H1 (cell line): ENCODE measurements around the gene SLC7A7. TPM values are rescaled to one million over a fixed set of nuclear protein-coding genes. Genes with fewer than 3 reads are reported as not detected.

Experiments used
- CTCF ChIA-PET: fragments of 300-600 bp; sonication (Branson Sonifier 250); formaldehyde crosslinking; loops from one replicate; lab custom pipeline; 2021; ENCODE audit not compliant: partially characterized antibody; lab: Charles Lee
- POLR2A ChIA-PET: fragments of 300-600 bp; sonication (Branson Sonifier 250); formaldehyde crosslinking; loops from one replicate; lab custom pipeline; 2021; ENCODE audit warnings: inconsistent platforms; ENCODE audit not compliant: partially characterized antibody; lab: Charles Lee
- DNase-seq, 2 experiments: peaks; one replicate each; pipeline versions ENCODE4 v3.0.0 to v3.0.0-alpha.2; 2010 to 2022; ENCODE audit warnings: low spot score in 2 of 2, low read depth in 1 of 2, mixed read lengths in 1 of 2
- FAIRE-seq: peaks from 2 replicates; lab custom pipeline; 2011; peaks lifted over from hg19 to GRCh38; lab: Jason Lieb, UNC
- H2AFZ ChIP-seq: 2 replicates; pipeline ENCODE4 v1.8.1; 2012; ENCODE audit warnings: low read length, inconsistent platforms
- H2AK5ac ChIP-seq: 2 replicates; pipeline ENCODE4 v1.6.1; 2013; ENCODE audit warnings: low read depth, low read length
- H2BK120ac ChIP-seq: replicated peaks from 2 replicates; pipeline ENCODE3; 2013; ENCODE audit warnings: low read depth, low read length, inconsistent platforms
- H2BK12ac ChIP-seq: 2 replicates; pipeline ENCODE4 v1.6.1; 2013; ENCODE audit warnings: low read depth, low read length
- H2BK15ac ChIP-seq: 2 replicates; pipeline ENCODE4 v1.6.1; 2013; ENCODE audit warnings: low read length
- H2BK20ac ChIP-seq: 2 replicates; pipeline ENCODE4 v1.6.1; 2013; ENCODE audit warnings: low read length
- H2BK5ac ChIP-seq: 2 replicates; pipeline ENCODE4 v1.6.1; 2013; ENCODE audit warnings: low read depth, low read length
- H3K14ac ChIP-seq: 2 replicates; pipeline ENCODE4 v1.6.1; 2013; ENCODE audit warnings: inconsistent platforms; ENCODE audit not compliant: insufficient read length
- H3K18ac ChIP-seq: 2 replicates; pipeline ENCODE4 v1.6.1; 2013; ENCODE audit warnings: low read length; ENCODE audit errors: extremely low read depth
- H3K23ac ChIP-seq: 2 replicates; pipeline ENCODE4 v1.6.1; 2013; ENCODE audit warnings: inconsistent platforms; ENCODE audit not compliant: insufficient read length
- H3K23me2 ChIP-seq: 2 replicates; pipeline ENCODE4 v1.6.1; 2013; ENCODE audit warnings: low read depth, low read length
- H3K27ac ChIP-seq: 2 replicates; pipeline ENCODE4 v1.6.1; 2011; ENCODE audit warnings: low read depth, low read length, inconsistent platforms
- H3K27me3 ChIP-seq, 4 experiments: replicated peaks in 1 of 4; 1 replicate in 1 of 4; 2 replicates in 3 of 4; pipeline versions ENCODE4 v1.6.1 to v1.8.1; 2011 to 2013; ENCODE audit warnings: low read length in 3 of 4, mild to moderate bottlenecking in 3 of 4, inconsistent platforms in 2 of 4, mixed read lengths in 2 of 4, moderate library complexity in 1 of 4; ENCODE audit not compliant: control insufficient read depth in 3 of 4, insufficient read depth in 3 of 4; ENCODE audit errors: extremely low read depth in 1 of 4
- H3K36me3 ChIP-seq, 4 experiments: 2 replicates each; pipeline versions ENCODE4 v1.6.1 to v1.8.1; 2011 to 2013; ENCODE audit warnings: mild to moderate bottlenecking in 4 of 4, low read length in 3 of 4, moderate library complexity in 2 of 4, control low read depth in 1 of 4, inconsistent platforms in 1 of 4; ENCODE audit not compliant: insufficient read depth in 4 of 4, control insufficient read depth in 2 of 4
- H3K4ac ChIP-seq: replicated peaks from 2 replicates; pipeline ENCODE3; 2013; ENCODE audit warnings: low read length, low read depth, mixed read lengths, inconsistent platforms; ENCODE audit not compliant: insufficient read length
- H3K4me1 ChIP-seq, 4 experiments: replicated peaks in 1 of 4; 1 replicate in 1 of 4; 2 replicates in 3 of 4; pipeline versions ENCODE4 v1.6.1 to v1.8.1; 2011 to 2013; ENCODE audit warnings: low read length in 3 of 4, inconsistent platforms in 2 of 4, mixed read lengths in 1 of 4; ENCODE audit not compliant: insufficient read depth in 4 of 4, control insufficient read depth in 3 of 4
- H3K4me2 ChIP-seq, 2 experiments: 2 replicates each; pipeline versions ENCODE4 v1.6.1 to v1.8.1; 2011 to 2013; ENCODE audit warnings: low read depth in 2 of 2, low read length in 2 of 2, control low read depth in 1 of 2, inconsistent platforms in 1 of 2, mild to moderate bottlenecking in 1 of 2; ENCODE audit not compliant: insufficient read depth in 1 of 2
- H3K4me3 ChIP-seq, 4 experiments: fragments of 200-600, 300-600 bp in 1 of 4; sonication (generic), shearing (Covaris generic), sonication (Bioruptor Twin) in 1 of 4; 2 replicates each; pipeline versions ENCODE4 v1.5.1 to v1.8.1; 2011 to 2016; ENCODE audit warnings: low read length in 4 of 4, low read depth in 3 of 4, control low read depth in 2 of 4, inconsistent platforms in 2 of 4, mild to moderate bottlenecking in 2 of 4, mixed read lengths in 1 of 4, moderate library complexity in 1 of 4; ENCODE audit not compliant: insufficient read depth in 2 of 4; ENCODE audit errors: extremely low read depth in 1 of 4
- H3K56ac ChIP-seq: replicated peaks from 2 replicates; pipeline ENCODE3; 2013; ENCODE audit warnings: low read depth, mild to moderate bottlenecking, mixed read lengths, low read length, inconsistent platforms; ENCODE audit not compliant: insufficient read length
- H3K79me1 ChIP-seq: 2 replicates; pipeline ENCODE4 v1.6.1; 2013; ENCODE audit warnings: low read depth, low read length, control low read depth
- H3K79me2 ChIP-seq, 2 experiments: 2 replicates each; pipeline versions ENCODE4 v1.6.1 to v1.8.1; 2012 to 2013; ENCODE audit warnings: low read length in 2 of 2, mild to moderate bottlenecking in 2 of 2, inconsistent platforms in 1 of 2; ENCODE audit not compliant: insufficient read depth in 2 of 2, control insufficient read depth in 1 of 2
- H3K9ac ChIP-seq, 4 experiments: replicated peaks in 1 of 4; 1 replicate in 1 of 4; 2 replicates in 3 of 4; pipeline versions ENCODE4 v1.6.1 to v1.8.1; 2011 to 2013; ENCODE audit warnings: low read depth in 3 of 4, low read length in 3 of 4, control low read depth in 2 of 4, mild to moderate bottlenecking in 2 of 4, moderate library complexity in 2 of 4, inconsistent platforms in 1 of 4; ENCODE audit errors: extremely low read depth in 1 of 4
- H3K9me3 ChIP-seq, 2 experiments: 2 replicates each; pipeline versions ENCODE4 v1.6.1 to v1.8.1; 2012 to 2013; ENCODE audit warnings: mild to moderate bottlenecking in 2 of 2, moderate library complexity in 2 of 2, control low read depth in 1 of 2, inconsistent platforms in 1 of 2, low read depth in 1 of 2, low read length in 1 of 2, mixed read lengths in 1 of 2; ENCODE audit not compliant: insufficient read depth in 2 of 2
- H4K20me1 ChIP-seq, 2 experiments: replicated peaks in 1 of 2; 2 replicates each; pipeline versions ENCODE3 to v1.8.1; 2011 to 2013; ENCODE audit warnings: inconsistent platforms in 2 of 2, low read length in 2 of 2, mild to moderate bottlenecking in 1 of 2; ENCODE audit not compliant: insufficient read depth in 2 of 2, control insufficient read depth in 1 of 2
- H4K5ac ChIP-seq: 2 replicates; pipeline ENCODE4 v1.6.1; 2013; ENCODE audit warnings: low read length, low read depth, mixed read lengths, inconsistent platforms; ENCODE audit not compliant: insufficient read length
- H4K8ac ChIP-seq: 2 replicates; pipeline ENCODE4 v1.8.0; 2013; ENCODE audit warnings: mild to moderate bottlenecking, moderate library complexity, low read length, inconsistent platforms; ENCODE audit not compliant: insufficient read depth; ENCODE audit errors: extremely low read depth
- H4K91ac ChIP-seq: replicated peaks from 2 replicates; pipeline ENCODE3; 2013; ENCODE audit warnings: low read length, mixed read lengths, inconsistent platforms; ENCODE audit not compliant: insufficient read length
- CBX5 ChIP-seq: fragments of 300-800, 300-1000 bp; sonication (generic); IDR thresholded peaks from 2 replicates; pipeline ENCODE4 v1.7.1; 2016; ENCODE audit warnings: antibody characterized with exemption, low read length, low read depth
- CBX8 ChIP-seq: fragments of 300-800, 300-1000 bp; sonication (generic); IDR thresholded peaks from 2 replicates; pipeline ENCODE4 v1.7.1; 2016; ENCODE audit warnings: low read depth, low read length, borderline replicate concordance
- CREB1 ChIP-seq: IDR thresholded peaks from 2 replicates; pipeline ENCODE4 v1.6.1; 2012; ENCODE audit warnings: inconsistent platforms
- PHF8 ChIP-seq: fragments of 200-600 bp; sonication (generic); conservative IDR thresholded peaks from 2 replicates; pipeline ENCODE4 v1.7.1; 2012; ENCODE audit warnings: low read depth, mild to moderate bottlenecking, inconsistent platforms, low read length, moderate library complexity
- SAP30 ChIP-seq: fragments of 300-600 bp; sonication (generic); IDR thresholded peaks from 2 replicates; pipeline ENCODE4 v1.7.1; 2012; ENCODE audit warnings: low read length, moderate library complexity, mild to moderate bottlenecking, inconsistent platforms; ENCODE audit not compliant: insufficient read depth, insufficient replicate concordance
- SUZ12 ChIP-seq: fragments of 200-600 bp; sonication (generic); IDR thresholded peaks from 2 replicates; pipeline ENCODE4 v1.6.1; 2012; ENCODE audit warnings: mild to moderate bottlenecking, inconsistent platforms, low read length, moderate library complexity, mixed read lengths
- USF2 ChIP-seq: IDR thresholded peaks from 2 replicates; pipeline ENCODE4 v1.6.1; 2011; ENCODE audit warnings: low read length, improper control_type of control experiment
- WGBS, 2 experiments: shearing (Covaris generic) in 1 of 2; methylation state at CpG; one replicate each; pipeline versions ENCODE4 v1.1.6 to v1.1.7; 2013 to 2015; ENCODE audit warnings: low lambda C conversion rate in 2 of 2, mixed read lengths in 2 of 2, inconsistent platforms in 1 of 2, low coverage in 1 of 2, missing lambda C conversion rate in 1 of 2; ENCODE audit not compliant: insufficient replicate concordance in 2 of 2, insufficient coverage in 1 of 2, insufficient read length in 1 of 2; ENCODE audit errors: extremely low coverage in 1 of 2, missing lambda C conversion rate in 1 of 2; 5-methylcytosine and 5-hydroxymethylcytosine counted together
- polyA plus RNA-seq, 7 experiments: library from polyadenylated mRNA; depleted of rRNA in 3 of 7; stranded (reverse) in 5 of 7; unstranded in 2 of 7; fragments of >200 nt in 5 of 7; fragments of 200-250 nt in 2 of 7; gene quantifications; 1 replicate in 5 of 7; 2 replicates in 1 of 7; 4 replicates in 1 of 7; pipeline versions ENCODE4 v1.2.1 to v1.2.3, GENCODE V29; 2011 to 2013; ENCODE audit warnings: missing spikeins in 2 of 7, mixed read lengths in 2 of 7
- total RNA-seq: library from RNA; stranded (reverse); fragmentation: NEBNext Ultra II Directional; extraction: Animal tissue kit (Norgen Biotek cat#: 25700); gene quantifications from 2 replicates; pipeline ENCODE4 v1.2.1, GENCODE V29; 2021

The SLC7A7 gene
- total and polyA plus RNA-seq, 2 of the 8 experiments (the other 6 are each of a cell fraction or from before 2014, with no cell fraction given), result 5.8 to 14.9 TPM

- Histone ChIP-seq H3K4ac (no peak overlapping the region), H3K4me2 (no peak overlapping the region), H2BK12ac (no peak overlapping the region), H2BK15ac (no peak overlapping the region), H2BK20ac (no peak overlapping the region), H3K56ac (no peak overlapping the region), H3K9me3 (peaks cover 0 to 4% of the 10 kb centered on the region in 2 experiments; a peak in 1 of 4 replicates), H3K27ac (no peak overlapping the region), H2BK120ac (no peak overlapping the region), H3K27me3 (no peaks in the 10 kb centered on the region), H3K4me1 (peaks cover 2 to 11% (median 6%) of the 10 kb centered on the region in 4 experiments), H4K5ac (no peak overlapping the region), H3K4me3 (no peak overlapping the region), H3K36me3 (no peaks in the 10 kb centered on the region), H3K14ac (no peak overlapping the region), H2BK5ac (no peak overlapping the region), H4K91ac (no peak overlapping the region), H3K79me1 (no peaks in the 10 kb centered on the region), H4K20me1 (no peaks in the 10 kb centered on the region), H3K79me2 (no peaks in the 10 kb centered on the region), H4K8ac (no peak overlapping the region), H3K9ac (no peak overlapping the region), H3K23ac (no peak overlapping the region), H2AFZ (no peak overlapping the region), H3K23me2 (no peaks in the 10 kb centered on the region), H2AK5ac (no peak overlapping the region), H3K18ac (no peak overlapping the region)
- DNase-seq (no peak), FAIRE-seq (no peak)
- CTCF ChIA-PET, result interaction anchor here (3.5 to 53.1 kb wide), 2 partner anchors 14 to 61 kb away, joined by 13 to 1562 read pairs; partner anchors contain the start of genes LRP10, MMP14 and REM2
- WGBS, 2 experiments, result 76% methylated on average over 2 of the region's 2 CpGs; no CpG with 5 or more reads in 1 of the 2 experiments
- POLR2A ChIA-PET, result interaction anchor here (1.4 to 1.8 kb wide), 2 partner anchors 9 to 25 kb away, joined by 5 read pairs; no protein-coding TSS in a partner anchor
- TF ChIP-seq CBX5 (no peak), PHF8 (no peak), USF2 (no peak), SUZ12 (no peak), CREB1 (no peak), SAP30 (no peak), CBX8 (no peak)
Measured at GRCh38 chr14:22798528-22798927, 16.7 kb downstream of the SLC7A7 start.
